Stimulated activated CD8-positive, alpha-beta memory T cell treated with anti-CD3 and anti-CD28 coated beads, Interleukin-7, amount 100 ng/mL, for 48 hours (primary cell): ENCODE measurements around the gene UBP1.
"Not testable (repeated sequence)": the region's sequence is repeated elsewhere in the genome, so short reads cannot be mapped to it uniquely, and the experiment has no call there.

Source experiments
- DNase-seq, 2 donors: peaks; one replicate each; pipeline ENCODE4 v3.0.0-alpha.2; 2020; ENCODE audit warnings: low read depth in 1 of 2; ENCODE audit errors: extremely low read depth in 1 of 2

UBP1 gene

DNA sequence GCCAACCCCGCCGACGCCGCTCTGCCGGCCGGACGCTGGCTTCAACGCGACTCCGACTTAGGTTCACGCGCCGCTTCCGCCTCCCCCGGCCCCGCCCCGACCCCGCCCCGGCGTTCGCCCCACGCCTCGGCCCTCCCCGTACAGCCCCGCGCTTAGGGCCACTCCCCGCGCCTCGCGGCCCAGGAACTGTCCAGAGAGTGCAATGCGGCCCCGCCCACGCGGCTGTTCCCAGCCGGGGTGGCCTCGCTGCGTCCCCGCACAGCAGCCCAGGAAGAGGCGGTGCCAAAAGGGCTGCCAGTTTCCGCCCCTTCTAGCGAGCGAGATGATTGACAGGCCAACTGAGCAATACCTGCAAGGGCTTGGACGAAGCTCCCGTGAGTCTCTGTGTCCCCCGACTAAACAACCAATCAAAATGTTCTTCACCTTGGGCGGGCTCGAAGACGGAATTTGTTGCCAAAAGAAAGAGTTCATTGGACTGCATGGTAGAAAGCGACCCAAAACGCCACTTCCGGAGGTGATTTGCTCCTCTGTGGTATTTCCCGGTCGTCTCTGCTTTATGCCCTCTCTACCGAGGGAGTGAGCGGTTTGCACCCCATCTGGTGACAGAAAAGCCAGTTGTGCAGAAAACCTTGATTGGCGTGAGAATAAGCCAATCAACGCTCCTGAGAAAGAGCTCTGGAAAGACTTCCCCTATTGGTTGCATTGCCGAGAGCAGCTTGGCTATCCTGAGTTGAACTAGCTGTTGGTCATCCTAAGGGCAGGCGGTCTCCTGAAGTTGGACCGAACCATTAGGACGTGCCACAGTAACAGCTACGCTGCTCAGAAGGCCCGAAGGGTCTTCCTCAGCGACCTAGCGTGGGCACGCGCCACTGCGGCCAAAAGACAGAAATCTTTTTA is at the start of gene UBP1:
Gene UBP1 (minus strand): TSS at position 78 of the 897 bp plus-strand sequence. CDS start 557 bp downstream, outside the sequence.
- peak; percentile 98 to 99 for DNase-seq

GRCh38 chr3:33488683-33489082 is 48.5 kb upstream of the UBP1 start:
- DNase-seq: no peak

- DNase-seq: no peak
These were observed 48.0 kb upstream of the UBP1 start for GRCh38 chr3:33488246-33488645.

DNA sequence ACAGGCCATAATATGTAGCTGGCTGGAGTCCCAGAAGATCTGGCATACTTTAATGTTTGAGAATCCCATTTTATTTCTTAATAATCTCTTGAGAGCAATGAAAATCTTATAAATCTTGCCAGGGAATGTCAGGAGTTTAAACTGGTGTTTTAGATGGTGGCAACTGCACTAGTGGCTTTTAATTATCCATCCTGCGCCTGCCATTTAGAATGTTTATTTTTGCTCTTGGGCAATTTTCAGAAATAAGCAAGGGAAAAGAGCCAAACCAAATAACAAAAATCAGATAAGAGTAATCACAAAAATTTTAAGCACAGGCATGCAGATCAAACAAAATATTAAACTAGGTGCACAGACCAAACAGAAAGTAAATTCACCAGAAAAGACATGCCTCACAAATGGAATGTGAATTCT is 41.9 kb upstream of the UBP1 start:
- no peak for DNase-seq

GRCh38 chr3:33474896-33475295 is 34.7 kb upstream of the UBP1 start:
- no peak for DNase-seq

DNA sequence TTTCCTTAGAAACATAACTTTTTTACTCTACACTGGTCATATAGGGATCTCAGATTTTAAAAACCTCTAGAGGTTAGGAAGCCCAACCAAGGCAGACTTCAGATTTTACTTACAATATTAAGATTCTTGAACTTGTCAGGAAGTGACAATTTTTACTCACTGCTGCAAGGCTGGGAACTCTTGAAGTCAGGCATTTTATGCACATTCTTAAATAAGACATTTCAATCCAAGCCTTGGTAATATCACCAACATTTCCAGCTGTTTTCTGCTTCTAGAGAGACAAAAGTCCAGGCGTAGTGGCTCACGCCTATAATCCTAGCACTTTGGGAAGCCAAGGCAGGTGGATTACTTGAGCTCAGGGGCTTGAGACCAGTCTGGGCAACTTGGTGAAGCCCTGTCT is 33.6 kb upstream of the UBP1 start:
- DNase-seq: no peak

DNA sequence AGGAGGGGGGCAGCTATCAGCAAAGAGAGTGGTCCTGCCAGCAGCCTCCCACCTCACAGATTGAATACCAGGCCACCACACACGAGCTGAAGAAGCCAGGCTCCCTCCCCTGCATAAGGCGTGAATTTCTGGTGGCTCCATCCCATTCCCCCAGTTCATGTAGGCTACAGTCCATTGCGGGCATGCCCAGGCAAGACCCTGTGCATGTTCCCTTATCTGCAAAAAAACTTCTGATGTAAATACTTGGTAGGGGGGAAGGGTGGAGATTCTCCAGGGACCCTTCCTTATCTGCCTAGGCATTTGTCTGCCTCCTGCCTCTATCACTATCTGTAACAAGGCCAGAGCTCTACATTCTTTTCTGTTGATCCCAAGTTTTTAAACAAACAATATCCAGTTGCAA is 27.6 kb upstream of the UBP1 start:
- no peak for DNase-seq

DNA sequence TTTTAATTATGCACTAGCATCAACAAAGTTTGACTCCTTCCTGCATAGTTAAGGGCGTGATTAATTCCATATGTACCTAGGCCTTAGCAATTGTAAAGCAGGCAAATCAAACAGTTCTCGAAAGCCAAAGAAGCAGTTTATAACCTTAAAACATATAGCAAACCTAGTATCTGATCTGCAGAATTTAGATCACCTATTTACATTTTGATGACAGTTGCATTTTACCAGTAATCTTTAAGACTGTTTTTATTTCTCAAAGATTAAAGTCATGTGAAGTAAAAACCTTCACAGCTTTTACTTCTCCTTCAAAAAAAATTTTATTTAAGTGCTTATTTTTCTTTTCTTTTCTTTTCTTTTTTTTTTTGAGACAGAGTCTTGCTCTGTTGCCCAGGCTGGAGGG is 20.9 kb upstream of the UBP1 start:
- DNase-seq: no peak

- DNase-seq: not testable (repeated sequence)
These were observed 19.4 kb upstream of the UBP1 start for GRCh38 chr3:33459577-33459976.

DNA sequence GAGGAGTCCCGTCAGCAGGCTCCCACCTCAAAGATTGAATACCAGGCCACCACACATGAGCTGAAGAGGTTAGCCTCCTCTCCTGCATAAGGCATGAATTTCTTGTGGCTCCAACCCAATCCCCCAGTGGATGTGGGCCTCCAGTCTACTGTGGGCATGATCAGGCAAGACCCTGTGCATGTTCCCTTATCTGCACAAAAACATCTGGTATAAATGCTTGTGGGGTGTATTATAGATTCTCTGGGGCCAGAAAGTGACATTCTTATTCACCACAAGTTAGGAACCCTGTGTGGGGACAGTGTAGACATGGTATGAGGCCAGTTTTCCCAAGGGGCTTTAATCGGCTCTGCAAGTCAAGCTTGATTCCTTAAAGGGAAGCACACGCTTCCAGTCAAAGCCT is 18.2 kb upstream of the UBP1 start:
- no peak for DNase-seq

- no peak for DNase-seq
These were observed 16.6 kb upstream of the UBP1 start for GRCh38 chr3:33456756-33457155.

DNA sequence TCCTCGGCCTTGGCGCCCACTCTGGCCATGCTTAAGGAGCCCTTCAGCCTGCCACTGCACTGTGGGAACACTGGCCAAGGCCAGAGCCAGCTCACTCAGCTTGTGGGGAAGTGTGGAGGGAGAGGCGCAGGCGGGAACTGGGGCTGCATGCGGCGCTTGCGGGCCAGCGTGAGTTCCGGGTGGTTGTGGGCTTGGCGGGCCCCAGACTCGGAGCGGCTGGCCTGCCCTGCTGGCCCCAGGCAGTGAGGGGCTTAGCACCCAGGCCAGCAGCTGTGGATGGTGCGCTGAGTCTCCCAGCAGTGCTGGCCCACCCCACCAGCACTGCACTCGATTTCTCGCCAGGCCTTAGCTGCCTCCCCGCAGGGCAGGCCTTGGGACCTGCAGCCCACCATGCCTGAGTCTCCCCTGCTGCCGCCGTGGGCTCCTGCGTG is 13.1 kb upstream of the UBP1 start:
- no peak for DNase-seq

GRCh38 chr3:33451994-33452393 is 11.8 kb upstream of the UBP1 start:
- DNase-seq: not testable (repeated sequence)

DNA sequence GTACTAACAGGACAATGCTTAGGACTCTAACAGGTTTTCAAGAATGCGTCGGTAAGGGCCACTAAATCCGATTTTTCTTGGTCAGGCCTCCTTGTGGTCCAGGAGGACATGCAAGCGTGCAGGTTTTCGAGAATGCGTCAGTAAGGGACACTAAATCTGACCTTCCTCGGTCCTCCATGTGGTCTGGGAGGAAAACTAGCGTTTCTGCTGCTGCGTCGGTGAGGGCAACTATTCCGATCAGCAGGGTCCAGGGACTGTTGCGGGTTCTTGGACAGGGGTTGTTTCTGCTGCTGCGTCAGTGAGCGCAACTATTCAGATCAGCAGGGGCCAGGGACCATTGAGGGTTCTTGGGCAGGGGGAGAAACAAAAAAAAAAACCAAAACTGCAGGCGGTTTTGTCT is 7.8 kb upstream of the UBP1 start:
- DNase-seq: no peak

DNA sequence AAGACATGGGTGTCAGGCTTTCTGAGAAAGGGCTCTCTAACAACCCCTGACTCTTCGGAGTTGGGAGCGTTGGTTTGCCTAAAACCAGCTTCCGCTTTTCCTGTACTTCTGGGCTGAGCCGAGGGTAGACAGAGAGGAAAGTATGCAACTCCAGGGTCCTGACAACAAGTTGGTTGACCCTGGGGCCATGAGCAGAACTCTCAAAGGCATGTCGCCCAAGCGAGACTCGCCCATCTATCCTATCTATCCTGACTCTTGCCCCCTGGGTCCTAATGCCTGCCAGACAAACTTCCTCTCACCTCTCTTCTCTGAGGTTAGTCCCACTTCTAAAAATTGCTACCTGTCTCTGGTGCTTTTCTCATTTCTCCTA is 7.0 kb upstream of the UBP1 start:
- DNase-seq: not testable (repeated sequence)

DNA sequence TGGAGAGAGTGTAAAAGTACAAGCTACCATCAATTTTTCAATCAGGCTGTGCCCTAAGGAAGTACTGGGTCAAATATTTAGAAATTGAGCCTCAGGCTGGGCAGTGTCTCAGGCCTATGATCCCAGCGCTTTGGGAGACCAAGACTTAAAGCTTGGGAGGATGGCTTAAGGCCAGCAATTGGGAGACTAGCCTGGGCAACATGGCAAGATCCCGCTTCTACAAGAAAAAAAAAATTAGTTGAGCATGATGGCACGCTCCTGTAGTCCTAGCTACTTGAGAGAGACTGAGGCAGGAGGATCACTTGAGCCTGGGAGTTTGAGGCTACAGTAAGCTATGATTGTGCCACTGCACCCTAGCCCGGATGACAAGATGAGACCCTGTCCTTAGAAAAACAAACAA is 2.0 kb upstream of the UBP1 start:
- no peak for DNase-seq

DNA sequence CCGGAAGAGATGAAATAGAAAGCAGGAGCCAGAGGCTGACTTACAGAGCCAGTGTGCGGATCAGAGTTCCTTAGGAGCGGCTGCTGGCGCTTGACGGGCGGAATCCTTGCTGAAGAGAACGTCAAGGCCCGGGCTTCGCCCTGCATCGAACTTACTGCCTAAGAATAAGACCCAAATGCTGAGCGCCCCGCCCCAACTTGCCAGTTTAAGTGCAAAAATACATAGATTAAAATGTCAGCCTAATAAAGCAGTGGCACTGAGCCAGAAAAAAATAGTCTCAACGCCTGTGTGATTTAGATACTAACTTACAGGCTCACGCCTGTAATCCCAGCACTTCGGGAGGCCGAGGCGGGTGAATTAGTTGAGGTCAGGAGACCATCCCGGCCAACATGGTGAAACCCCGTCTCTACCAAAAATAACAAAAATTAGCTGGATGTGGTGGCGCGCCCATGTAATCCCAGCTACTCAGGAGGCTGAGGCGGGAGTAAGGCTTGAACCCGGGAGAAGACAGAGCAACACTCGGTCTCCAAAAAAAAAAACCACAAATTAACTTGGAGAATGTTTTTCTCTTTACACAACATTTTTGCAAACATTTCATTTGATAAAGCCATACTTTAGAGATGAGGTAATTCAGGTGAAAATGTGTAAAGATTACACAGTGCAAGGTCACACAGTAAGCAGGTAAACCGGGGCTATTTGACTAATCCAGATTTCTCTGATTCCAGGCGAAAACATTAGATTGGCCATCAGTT is 1.2 kb upstream of the UBP1 start:
- no peak for DNase-seq

- DNase-seq: peak; percentile 20 to 21
These were observed 468 bp downstream of the UBP1 start for GRCh38 chr3:33439546-33440327.

GRCh38 chr3:33438881-33439545 is 1.2 kb downstream of the UBP1 start:
- DNase-seq: no peak

DNA sequence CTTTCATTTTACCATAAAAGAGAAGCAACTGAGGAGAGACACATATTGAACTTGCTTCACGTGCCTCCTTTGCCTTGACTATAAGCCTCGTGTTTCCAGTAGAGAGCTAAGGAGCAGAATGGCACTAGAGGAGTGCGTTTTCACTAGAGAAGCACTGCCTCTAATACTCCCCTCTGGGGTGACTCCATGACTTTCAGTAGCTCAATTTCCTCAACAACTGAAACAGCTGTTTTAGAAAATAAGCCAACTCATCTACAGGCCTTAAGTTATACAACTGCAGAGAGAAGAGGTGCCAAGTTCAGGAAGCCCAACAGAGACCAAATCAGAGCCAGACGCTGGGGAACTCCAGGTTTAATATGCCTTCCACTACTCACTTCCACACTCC is 1.9 kb downstream of the UBP1 start:
- DNase-seq: no peak
